Stimulated activated CD4-positive, alpha-beta T cell treated with anti-CD3 and anti-CD28 coated beads, Interleukin-12 subunit alpha, Interleukin-12 subunit beta, amount 100 ng/mL, for 4 hours (primary cell): ENCODE data around the gene GNAZ.
A peak's percentile ranks its signal among the peaks of the same experiment; 100 is the strongest.
"Not testable (repeated sequence)": the region's sequence is repeated elsewhere in the genome, so short reads cannot be mapped to it uniquely, and the experiment has no call there.

Source experiments
- DNase-seq: peaks from one replicate; pipeline ENCODE4 v3.0.0-alpha.2; 2020

Gene GNAZ

GRCh38 chr22:23070418-23071229 is at the start of gene GNAZ:
GNAZ (plus strand) TSS chr22:23070519; CDS start chr22:23095696, 25,177 bp downstream.
- DNase-seq, result peak; percentile 33

GRCh38 chr22:23020659-23021293 is 49.5 kb upstream of the GNAZ start:
- no peak for DNase-seq

GRCh38 chr22:23021660-23022353 is 48.5 kb upstream of the GNAZ start:
- not testable (repeated sequence) for DNase-seq

GRCh38 chr22:23023294-23023693 is 47.0 kb upstream of the GNAZ start:
- DNase-seq, result no peak

GRCh38 chr22:23026777-23027176 is 43.5 kb upstream of the GNAZ start:
- DNase-seq, result no peak

- not testable (repeated sequence) for DNase-seq
Observed at GRCh38 chr22:23027849-23028248, 42.5 kb upstream of the GNAZ start.

- no peak for DNase-seq
Observed at GRCh38 chr22:23029521-23030228, 40.6 kb upstream of the GNAZ start.

- DNase-seq, result no peak
Observed at GRCh38 chr22:23031381-23031780, 38.9 kb upstream of the GNAZ start.

- DNase-seq, result no peak
Observed at GRCh38 chr22:23031786-23032185, 38.5 kb upstream of the GNAZ start.

- no peak for DNase-seq
Observed at GRCh38 chr22:23032658-23033057, 37.7 kb upstream of the GNAZ start.

GRCh38 chr22:23033116-23033905 is 37.0 kb upstream of the GNAZ start:
- no peak for DNase-seq

- no peak for DNase-seq
Observed at GRCh38 chr22:23034621-23035556, 35.4 kb upstream of the GNAZ start.

GRCh38 chr22:23035557-23036277 is 34.6 kb upstream of the GNAZ start:
- DNase-seq, result peak; percentile 12

GRCh38 chr22:23036684-23037428 is 33.5 kb upstream of the GNAZ start:
- no peak for DNase-seq

- DNase-seq, result no peak
Observed at GRCh38 chr22:23037429-23038333, 32.6 kb upstream of the GNAZ start.

- no peak for DNase-seq
Observed at GRCh38 chr22:23038334-23038642, 32.0 kb upstream of the GNAZ start.

- no peak for DNase-seq
Observed at GRCh38 chr22:23038902-23039301, 31.4 kb upstream of the GNAZ start.

- no peak for DNase-seq
Observed at GRCh38 chr22:23042179-23042578, 28.1 kb upstream of the GNAZ start.

- DNase-seq, result no peak
Observed at GRCh38 chr22:23044570-23044969, 25.7 kb upstream of the GNAZ start.
